Measurements from ENCODE around the gene OXSR1. TPM values are rescaled to one million over a fixed set of nuclear protein-coding genes. Genes with fewer than 3 reads are reported as not detected.

OXSR1 gene
- total and polyA plus RNA-seq, 2 experiments from 2014 or later: 16.0 to 41.1 TPM

- no peaks in the 10 kb centered on the region for H3K36me3 ChIP-seq (ENCODE audit: insufficient read depth)
- H2AFZ ChIP-seq: no peak overlapping the region
- no peaks in the 10 kb centered on the region for H3F3A ChIP-seq (replicated peaks; ENCODE audit: low read depth)
- H3K4me2 ChIP-seq: no peak overlapping the region
- no peaks in the 10 kb centered on the region for H3K27me3 Mint-ChIP-seq (ENCODE audit: insufficient read depth, low read depth, poor library complexity)
- no peaks in the 10 kb centered on the region for H3K27me3 ChIP-seq (ENCODE audit: insufficient read depth)
- H3K36me3 Mint-ChIP-seq (ENCODE audit: low read depth): peaks cover 6% of the 10 kb centered on the region; the same call in 1 of the 3 replicates
- no peak overlapping the region for H3K4me3 ChIP-seq
- no peak for TF ChIP-seq EZH2phosphoT487 (IDR thresholded peaks at IDR 0.05; ENCODE audit: unreplicated experiment)
- TF ChIP-seq ETS1 (IDR thresholded peaks at IDR 0.05): no peak
- no peak for TF ChIP-seq STAT1 (IDR thresholded peaks at IDR 0.05; ENCODE audit: unreplicated experiment)
- no peak for TF ChIP-seq ZNF462 (CRISPR knock-in tag; IDR thresholded peaks at IDR 0.05)
- TF ChIP-seq ZNF331 (CRISPR knock-in tag; IDR thresholded peaks at IDR 0.05; ENCODE audit: low read depth): no peak
- TF ChIP-seq POLR2AphosphoS5 (IDR thresholded peaks at IDR 0.05; ENCODE audit: low read depth): no peak
- TF ChIP-seq NANOG (IDR thresholded peaks at IDR 0.05; ENCODE audit: borderline replicate concordance): no peak
- TF ChIP-seq JUNB (IDR thresholded peaks at IDR 0.05; ENCODE audit: unreplicated experiment): no peak
- TF ChIP-seq CREB1 (CRISPR knock-in tag; IDR thresholded peaks at IDR 0.05; ENCODE audit: low read depth): no peak
- no peak for TF ChIP-seq EZH2 (IDR thresholded peaks at IDR 0.05; ENCODE audit: low read depth, unreplicated experiment)
- no peak for TF ChIP-seq CTCF (conservative IDR thresholded peaks at IDR 0.05; ENCODE audit: low read depth in 2 of 2)
- no peak for TF ChIP-seq REST (IDR thresholded peaks at IDR 0.05; ENCODE audit: unreplicated experiment)
- TF ChIP-seq ZNF114 (CRISPR knock-in tag; IDR thresholded peaks at IDR 0.05): no peak
- DNase-seq (ENCODE audit: low spot score): no peak
- H3K4me1 Mint-ChIP-seq: peaks cover 5% of the 10 kb centered on the region
- H3K27ac ChIP-seq (ENCODE audit: low read depth): no peak overlapping the region
- no peak for ATAC-seq
- no peaks in the 10 kb centered on the region for H3K9me3 Mint-ChIP-seq
- H4K20me1 ChIP-seq (replicated peaks; ENCODE audit: insufficient read depth): peaks cover 22% of the 10 kb centered on the region
- H3K4me3 Mint-ChIP-seq: no peak overlapping the region
- peaks cover 41% of the 10 kb centered on the region for H3K79me2 ChIP-seq (replicated peaks; ENCODE audit: insufficient read depth)
- no peak overlapping the region for H3K27ac Mint-ChIP-seq
- peaks cover 5% of the 10 kb centered on the region for H3K4me1 ChIP-seq (ENCODE audit: insufficient read depth)
- H3K9me2 ChIP-seq (ENCODE audit: insufficient read depth): no peaks in the 10 kb centered on the region
Observed at GRCh38 chr3:38207254-38208003, 42.1 kb downstream of the OXSR1 start.
